GM13977 (cell line): ENCODE data around the gene LORICRIN.

ENCODE experiments used
- DNase-seq: peaks from one replicate; pipeline ENCODE4 v3.0.0; 2012; ENCODE audit warnings: low spot score
- in situ Hi-C: fragments of 300-500 bp; cut with MboI; formaldehyde crosslinking; loops from one replicate; pipeline ENCODE4 v1.12.0; 2022; ENCODE audit warnings: low sequenced_read_pairs, low pct_unique_long_range_greater_than_20kb, mixed read lengths, inconsistent platforms; ENCODE audit not compliant: unreplicated experiment
- TF ChIP-seq, protein P1 (sequence below): IDR thresholded peaks from 2 replicates; pipeline ENCODE4 v1.5.1; 2012; ENCODE audit warnings: mild to moderate bottlenecking, control low read depth; ENCODE audit not compliant: insufficient read depth; ENCODE audit errors: extremely low read depth, missing control alignments

The LORICRIN gene, protein sequence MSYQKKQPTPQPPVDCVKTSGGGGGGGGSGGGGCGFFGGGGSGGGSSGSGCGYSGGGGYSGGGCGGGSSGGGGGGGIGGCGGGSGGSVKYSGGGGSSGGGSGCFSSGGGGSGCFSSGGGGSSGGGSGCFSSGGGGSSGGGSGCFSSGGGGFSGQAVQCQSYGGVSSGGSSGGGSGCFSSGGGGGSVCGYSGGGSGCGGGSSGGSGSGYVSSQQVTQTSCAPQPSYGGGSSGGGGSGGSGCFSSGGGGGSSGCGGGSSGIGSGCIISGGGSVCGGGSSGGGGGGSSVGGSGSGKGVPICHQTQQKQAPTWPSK

DNA sequence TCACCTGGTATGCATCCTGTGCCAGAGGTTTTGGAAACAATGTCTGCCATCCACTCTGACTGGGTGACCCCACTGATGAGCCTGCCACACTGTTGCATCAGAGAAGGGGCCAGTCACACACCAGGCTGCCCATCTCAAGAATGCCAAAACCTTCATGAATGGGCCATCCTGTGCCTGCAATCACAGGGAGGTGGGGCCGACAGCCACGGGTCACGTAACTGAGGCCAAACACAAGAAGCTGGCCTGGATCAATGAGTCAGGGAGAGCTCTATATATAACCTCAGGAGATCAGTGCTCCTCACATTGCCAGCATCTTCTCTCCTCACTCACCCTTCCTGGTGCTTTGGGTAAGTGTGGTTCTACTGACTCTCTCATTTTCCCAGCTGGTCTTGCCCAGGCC, at the start of gene LORICRIN:
Gene LORICRIN, plus strand, starts transcription at position 301 of the 400 bp plus-strand sequence. CDS start 1,263 bp downstream, outside the sequence.
- TF ChIP-seq, protein P1, sequence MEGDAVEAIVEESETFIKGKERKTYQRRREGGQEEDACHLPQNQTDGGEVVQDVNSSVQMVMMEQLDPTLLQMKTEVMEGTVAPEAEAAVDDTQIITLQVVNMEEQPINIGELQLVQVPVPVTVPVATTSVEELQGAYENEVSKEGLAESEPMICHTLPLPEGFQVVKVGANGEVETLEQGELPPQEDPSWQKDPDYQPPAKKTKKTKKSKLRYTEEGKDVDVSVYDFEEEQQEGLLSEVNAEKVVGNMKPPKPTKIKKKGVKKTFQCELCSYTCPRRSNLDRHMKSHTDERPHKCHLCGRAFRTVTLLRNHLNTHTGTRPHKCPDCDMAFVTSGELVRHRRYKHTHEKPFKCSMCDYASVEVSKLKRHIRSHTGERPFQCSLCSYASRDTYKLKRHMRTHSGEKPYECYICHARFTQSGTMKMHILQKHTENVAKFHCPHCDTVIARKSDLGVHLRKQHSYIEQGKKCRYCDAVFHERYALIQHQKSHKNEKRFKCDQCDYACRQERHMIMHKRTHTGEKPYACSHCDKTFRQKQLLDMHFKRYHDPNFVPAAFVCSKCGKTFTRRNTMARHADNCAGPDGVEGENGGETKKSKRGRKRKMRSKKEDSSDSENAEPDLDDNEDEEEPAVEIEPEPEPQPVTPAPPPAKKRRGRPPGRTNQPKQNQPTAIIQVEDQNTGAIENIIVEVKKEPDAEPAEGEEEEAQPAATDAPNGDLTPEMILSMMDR: no peak
- in situ Hi-C loops: no loop called here
- DNase-seq: no peak

DNA sequence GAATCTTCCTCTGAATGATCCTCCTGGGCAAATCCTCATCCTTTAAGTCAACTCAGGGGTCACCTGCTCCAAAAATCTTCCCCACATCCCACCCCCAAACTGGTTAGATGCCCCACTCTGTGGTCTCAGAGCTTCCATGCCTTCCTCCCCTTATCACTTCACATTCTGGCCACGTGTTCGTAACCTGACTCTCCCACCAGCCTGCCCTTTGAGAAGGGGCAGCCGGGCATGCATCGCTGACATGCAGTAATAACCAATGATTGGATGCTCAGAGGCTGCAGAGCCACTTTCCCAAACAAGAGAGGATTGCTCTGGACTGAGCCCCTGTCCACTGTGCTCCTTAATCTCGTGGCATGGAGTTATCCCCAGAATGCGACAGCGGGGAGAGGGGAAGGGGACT, 49.3 kb upstream of the LORICRIN start:
- no peak for DNase-seq
- in situ Hi-C loops: no loop called here
- TF ChIP-seq, protein P1: no peak

DNA sequence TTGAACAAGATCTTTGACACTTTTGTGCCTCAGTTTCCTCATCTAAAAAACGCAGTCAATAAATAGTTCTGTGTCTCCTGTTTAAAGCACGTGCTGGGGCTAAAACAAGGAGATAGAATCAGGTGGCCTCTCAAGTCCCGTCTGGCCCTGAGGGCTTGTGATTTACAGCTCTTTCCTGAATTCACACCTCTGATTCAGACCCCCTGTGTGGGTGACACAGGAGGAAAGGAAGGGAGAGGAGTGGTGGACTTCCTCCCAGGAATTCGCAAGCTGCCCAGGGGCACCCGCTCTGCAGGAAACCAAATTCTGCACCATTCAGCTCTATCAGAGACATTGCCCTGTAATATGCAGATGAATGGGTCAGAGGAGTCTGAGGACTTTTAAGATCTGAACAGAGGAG, 47.3 kb upstream of the LORICRIN start:
- TF ChIP-seq, protein P1: no peak
- in situ Hi-C loops: no loop called here
- DNase-seq: no peak

DNA sequence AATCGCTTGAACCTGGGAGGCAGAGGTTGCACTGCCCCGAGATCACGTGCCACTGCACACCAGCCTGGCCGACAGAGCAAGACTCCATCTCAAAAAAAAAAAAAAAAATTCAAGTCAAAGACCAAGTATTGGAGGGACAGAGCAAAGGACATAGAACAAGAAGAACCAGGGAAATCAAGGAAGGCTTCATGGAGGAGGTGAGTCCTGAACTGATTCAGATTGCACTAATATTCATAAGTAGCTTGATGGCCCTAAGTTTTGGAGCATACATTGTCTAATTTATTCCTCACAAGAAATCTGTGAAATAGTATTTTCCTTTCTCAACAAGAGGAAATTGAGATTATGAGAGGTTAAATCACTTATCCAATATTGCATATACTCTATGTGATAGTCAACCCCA, 46.0 kb upstream of the LORICRIN start:
- in situ Hi-C loops: no loop called here
- TF ChIP-seq, protein P1: no peak
- no peak for DNase-seq

DNA sequence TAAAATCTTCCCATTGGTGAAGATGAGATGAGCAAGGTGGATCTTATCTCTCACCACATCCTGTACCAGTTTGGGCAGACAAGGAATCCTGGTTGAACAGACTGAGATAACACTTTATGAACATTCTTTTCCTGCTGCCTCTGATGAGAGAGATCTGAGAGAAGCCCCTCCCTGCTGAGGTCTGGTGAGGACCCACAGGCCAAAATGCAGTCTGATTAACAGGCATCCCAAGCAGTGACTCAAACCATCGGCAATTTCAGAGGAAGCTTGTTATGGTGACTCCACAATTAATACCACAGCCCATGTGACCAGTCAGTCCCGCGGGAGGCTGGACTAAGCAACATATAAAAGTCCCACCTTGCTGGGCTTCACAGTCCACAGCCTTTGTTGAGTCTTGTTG, 42.3 kb upstream of the LORICRIN start, which contains the start of gene PRR9:
Gene PRR9, plus strand, starts transcription at position 373 of the 400 bp plus-strand sequence. CDS start 561 bp downstream, outside the sequence.
- DNase-seq: no peak
- TF ChIP-seq, protein P1: no peak
- in situ Hi-C loops: no loop called here

DNA sequence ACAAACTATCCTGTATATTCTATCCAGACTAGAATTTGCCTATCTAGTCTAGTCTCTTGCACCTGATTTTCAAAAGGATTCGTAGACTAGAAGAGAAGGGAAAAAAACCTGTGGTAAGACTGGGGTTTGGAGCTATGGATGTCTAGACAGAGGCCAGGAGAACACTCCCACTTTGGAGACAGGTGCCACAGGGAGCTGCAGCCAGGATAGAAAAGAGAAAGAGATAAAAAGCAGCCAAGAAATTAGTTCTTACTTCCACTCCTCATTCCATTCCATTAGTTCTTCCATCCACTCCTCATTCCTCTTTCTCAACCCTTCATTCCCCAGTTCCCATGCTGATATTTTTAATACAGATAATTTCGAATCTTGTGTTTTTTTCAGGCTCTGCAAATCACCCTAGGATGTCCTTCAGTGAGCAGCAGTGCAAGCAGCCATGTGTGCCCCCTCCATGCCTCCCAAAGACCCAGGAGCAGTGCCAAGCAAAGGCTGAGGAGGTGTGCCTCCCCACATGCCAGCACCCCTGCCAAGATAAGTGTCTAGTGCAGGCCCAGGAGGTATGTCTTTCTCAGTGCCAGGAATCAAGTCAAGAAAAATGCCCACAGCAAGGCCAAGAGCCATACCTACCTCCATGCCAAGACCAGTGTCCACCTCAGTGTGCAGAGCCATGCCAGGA, 41.6 kb upstream of the LORICRIN start:
- DNase-seq: no peak
- TF ChIP-seq, protein P1: no peak
- in situ Hi-C loops: no loop called here
